ENCODE measurements around the gene SFT2D2.

Gene SFT2D2

DNA sequence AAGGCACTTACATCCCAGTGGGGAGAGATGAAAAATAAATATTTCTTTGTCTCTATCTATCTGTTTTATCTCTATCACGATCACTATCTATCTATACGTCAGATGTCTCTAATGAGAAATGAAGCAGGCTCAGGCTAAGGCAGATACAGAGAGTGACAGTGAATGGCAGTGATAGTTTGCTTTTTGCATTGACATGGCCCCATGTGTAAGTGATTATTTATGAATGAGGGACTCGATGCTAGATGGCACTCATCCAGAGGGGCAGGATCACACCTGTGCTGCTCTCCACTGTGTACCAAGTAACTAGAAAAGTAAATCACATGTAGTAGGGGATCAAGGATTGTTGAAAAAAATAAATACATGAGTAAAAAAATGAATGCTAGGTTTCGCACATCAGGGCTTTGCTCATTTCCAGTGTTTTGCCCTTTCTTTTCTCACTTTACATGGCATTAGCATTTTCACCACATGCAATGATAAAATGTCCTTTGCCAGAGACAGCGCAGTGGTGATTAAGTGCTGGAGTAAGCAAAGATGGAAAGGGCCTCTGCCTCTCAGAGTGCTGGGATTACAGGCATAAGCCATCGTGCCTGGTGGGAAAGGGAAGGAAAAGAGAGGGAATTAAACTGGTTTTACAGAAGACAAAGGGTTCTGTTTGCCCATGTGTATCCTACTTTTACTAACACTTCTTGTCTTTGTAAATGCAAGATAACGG is 71.4 kb downstream of the SFT2D2 start:
- DNase-seq (ENCODE audit: low read depth): no peak

DNA sequence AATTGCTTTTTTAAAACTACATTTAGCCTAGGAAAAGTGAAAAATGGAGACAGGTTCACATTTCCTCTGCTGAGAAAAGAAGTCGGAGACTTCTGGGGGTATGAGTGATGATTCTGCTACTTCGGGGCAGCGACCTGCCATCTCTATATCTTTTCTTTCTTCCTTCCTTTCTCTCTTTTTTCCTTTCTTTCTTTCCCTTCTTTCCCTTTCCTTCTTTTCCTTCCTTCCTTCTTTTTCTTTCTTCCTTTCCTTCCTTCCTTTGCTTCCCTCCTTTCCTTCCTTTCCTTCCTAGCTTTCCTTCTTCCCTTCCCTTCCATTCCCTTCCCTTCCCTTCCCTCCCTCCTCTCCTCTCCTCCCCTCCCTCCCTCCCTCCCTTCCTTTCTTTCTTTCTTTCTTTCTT is 72.6 kb downstream of the SFT2D2 start:
- H3K4me3 ChIP-seq (ENCODE audit: low read depth, low read length): no peak overlapping the region
- no peak for DNase-seq (ENCODE audit: low read depth)

More for the DNA sequence above, 71.4 kb downstream of the SFT2D2 start:
- no peak overlapping the region for H3K4me3 ChIP-seq (ENCODE audit: low read depth, low read length)

DNA sequence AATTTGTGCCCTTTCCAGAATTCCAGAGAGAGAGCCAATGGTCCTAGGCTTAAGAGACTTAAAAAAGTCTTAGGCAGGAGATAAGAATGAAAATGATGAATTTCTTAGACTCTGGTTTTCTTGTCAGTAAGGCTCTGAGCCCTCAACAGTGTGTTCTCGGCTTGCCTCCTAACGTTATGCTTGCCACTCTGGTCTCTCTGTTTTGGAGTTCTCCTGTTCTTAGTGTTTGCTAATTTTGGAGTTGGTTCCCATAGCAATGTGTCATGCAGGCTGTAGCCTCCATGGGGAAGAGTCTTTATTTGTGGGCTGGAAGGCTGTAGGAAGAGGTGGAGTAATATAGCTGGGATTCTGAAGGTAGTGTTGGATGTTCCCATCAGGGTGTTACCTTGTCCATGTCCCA is 74.8 kb downstream of the SFT2D2 start:
- H3K4me3 ChIP-seq (ENCODE audit: low read depth, low read length): no peak overlapping the region
- DNase-seq (ENCODE audit: low read depth): no peak

DNA sequence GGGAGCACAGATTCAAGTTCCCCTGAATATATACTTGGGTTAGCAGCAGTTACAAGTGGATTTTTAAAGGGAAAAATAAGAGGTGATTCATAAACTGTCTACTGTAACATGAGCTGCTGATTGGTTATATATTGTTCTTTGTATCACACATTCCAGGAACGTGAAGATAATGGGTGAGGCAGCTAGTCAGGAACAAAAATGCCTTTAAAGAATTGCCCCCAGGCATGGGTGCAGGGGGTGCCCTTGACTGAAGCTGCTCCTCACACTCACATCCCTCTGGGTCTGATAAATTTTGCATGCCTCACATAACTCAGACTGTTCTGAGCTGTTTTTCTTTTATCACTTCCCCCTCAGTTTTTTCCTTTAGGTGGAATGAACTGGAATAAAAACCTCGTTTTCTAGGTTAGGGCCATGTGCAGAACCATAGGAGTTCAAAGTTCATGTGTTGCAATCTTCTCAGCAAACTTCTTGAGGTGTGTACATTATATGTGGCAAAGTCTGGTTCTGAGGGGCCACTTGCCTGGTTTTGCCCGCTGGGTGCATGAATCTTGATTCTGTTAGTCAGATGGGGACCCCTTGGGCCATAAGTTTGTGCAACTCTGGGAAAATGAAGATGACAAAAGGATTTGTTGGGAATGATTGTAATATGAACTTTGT is 76.0 kb downstream of the SFT2D2 start:
- DNase-seq (ENCODE audit: low read depth): no peak
- no peak overlapping the region for H3K4me3 ChIP-seq (ENCODE audit: low read depth, low read length)
